Left hindlimb (tissue), 1 donor: Measurements from ENCODE around the gene MRPS15.
"Not testable (repeated sequence)": the region's sequence is repeated elsewhere in the genome, so short reads cannot be mapped to it uniquely, and the experiment has no call there.

Source experiments
- DNase-seq: peaks from one replicate; pipeline ENCODE4 v3.0.0-alpha.2; 2018

Gene MRPS15

DNA sequence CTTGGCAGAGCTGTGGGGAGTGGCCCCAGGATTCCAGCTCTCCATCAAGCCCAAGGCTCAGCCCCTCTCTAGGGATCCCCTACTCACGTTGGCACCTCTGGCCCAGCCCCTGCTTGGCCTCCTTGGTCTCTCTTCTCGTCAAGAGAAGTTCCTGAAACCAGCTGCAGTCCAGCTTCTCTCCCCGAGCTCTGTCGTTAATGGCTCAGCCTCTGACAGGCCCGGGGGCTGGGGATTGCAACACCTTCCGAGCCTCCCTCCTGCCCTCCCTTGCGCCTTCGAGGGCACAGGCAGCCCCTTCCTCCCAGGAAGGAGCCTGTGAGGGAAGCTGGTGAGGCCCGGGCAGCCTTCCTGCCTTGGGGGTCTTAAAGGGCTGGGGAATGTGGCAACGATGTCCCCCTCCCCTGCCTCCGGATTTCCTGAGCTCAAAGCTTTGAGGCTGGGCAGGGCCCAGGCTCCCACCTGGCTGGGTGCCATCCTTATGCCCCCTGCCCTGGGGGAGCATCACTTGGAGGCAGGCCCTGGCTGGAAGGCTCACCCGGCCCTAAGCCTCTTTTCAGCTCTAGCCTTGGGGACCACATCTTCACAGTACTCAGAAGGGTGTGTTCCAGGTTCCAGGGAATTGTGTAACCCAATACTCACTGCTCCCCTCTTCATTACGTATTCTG is 18.7 kb upstream of the MRPS15 start, which contains the start of gene CSF3R:
TSS of gene CSF3R (minus strand) at position 190 of the 665 bp plus-strand sequence. CDS start 3,417 bp downstream, outside the sequence.
- no peak for DNase-seq

GRCh38 chr1:36481771-36482723 is 17.9 kb upstream of the MRPS15 start:
- no peak for DNase-seq

DNA sequence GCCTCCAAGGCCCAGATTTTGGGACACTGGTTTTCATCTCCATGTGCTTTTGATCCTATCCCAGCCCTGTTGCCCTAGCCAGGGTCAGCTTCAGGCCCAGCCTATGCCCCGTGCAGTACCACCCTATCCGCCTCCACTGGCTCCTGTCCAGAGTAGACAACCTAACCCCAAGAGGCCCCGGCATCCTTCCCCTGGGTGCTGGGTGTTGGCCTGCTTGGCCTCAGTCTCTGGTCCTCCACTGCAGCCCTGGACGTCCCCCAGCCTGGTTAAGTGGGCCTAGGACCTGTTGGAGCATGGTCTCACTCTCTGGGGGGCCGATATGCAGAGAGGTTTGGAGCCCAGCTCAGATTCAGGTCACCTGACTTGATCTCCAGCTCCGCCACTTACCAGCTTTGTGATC is 16.9 kb upstream of the MRPS15 start:
- DNase-seq: no peak

DNA sequence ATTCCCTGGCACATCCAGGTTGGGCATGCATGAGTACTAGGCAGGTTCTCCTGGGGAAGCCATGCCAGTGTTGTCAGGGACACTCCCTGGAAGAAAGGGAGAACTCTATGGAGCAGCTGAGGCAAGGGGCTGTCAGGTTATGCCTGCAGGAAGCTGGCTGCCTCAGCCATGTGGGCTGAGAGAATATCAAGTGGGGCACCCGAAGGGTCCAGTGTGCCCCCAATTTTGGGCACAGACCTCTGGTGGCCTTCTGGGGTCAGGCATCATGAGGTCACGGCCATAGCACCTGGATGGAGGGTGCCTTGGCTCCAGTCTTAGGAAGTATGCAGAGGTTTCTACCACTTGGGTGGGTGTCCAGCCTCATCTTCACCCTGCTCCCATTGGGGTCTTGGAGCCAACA is 16.0 kb upstream of the MRPS15 start:
- no peak for DNase-seq

DNA sequence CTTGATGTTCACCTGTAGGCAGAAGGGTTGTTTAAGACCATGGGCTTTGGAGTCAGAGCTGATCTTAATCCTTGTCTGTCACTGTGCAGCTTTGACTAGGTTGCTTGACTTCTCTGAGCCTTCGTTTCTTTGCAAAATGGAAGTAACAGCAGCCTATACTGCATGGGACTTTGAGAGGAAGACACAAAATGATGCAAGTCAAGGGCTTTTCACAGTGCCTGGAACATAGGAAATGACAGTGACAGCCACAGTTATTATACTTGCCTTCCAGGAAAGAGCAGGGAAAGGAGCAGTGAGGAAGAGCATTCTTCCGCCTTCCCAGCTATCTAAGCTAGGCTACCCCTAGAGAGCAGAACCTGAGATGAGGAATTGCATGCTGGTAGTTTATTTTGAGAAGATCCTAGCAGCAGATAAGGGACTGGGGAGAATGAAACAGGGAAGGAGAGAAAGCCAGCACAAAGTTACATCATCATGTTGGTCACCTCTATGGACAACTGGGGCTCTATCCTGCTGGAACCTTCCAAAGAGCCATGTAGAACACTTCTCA is 15.4 kb upstream of the MRPS15 start:
- DNase-seq: no peak

DNA sequence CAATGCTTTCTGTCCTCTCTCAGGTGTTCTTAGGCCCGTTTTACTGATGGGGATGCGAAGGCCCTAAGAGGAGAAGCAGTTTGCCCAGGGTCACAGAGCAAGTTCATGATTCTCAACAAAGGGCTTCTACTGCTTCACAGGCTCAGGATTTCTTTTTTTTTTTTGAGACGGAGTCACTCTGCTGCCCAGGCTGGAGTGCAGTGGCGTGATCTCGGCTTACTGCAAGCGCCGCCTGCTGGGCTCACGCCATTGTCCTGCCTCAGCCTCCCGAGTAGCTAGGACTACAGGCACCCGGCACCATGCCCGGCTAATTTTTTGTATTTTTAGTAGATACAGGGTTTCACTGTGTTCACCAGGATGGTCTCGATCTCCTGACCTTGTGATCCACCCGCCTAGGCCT is 13.4 kb upstream of the MRPS15 start:
- DNase-seq: not testable (repeated sequence)

DNA sequence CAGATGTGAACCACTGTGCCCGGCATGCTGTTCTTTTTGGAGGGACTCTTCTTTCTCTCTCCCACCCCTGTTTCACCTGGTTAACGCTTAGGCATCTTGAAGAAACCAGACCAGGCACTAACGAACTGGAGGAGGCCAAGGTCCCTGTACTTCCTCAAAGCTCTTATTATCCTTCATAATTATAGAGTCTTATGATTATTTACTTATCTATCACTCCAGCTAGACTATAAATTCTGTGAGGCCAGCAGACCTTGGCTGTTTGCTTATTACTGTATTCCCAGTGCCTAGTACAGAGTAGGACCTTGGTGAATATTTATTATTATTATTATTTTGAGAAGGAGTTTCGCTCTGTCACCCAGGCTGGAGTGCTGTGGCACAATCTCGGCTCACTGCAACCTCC is 12.8 kb upstream of the MRPS15 start:
- DNase-seq: no peak

GRCh38 chr1:36475910-36476604 is 11.9 kb upstream of the MRPS15 start:
- DNase-seq: no peak

GRCh38 chr1:36475341-36475740 is 11.2 kb upstream of the MRPS15 start:
- no peak for DNase-seq

GRCh38 chr1:36472656-36473055 is 8.5 kb upstream of the MRPS15 start:
- no peak for DNase-seq

DNA sequence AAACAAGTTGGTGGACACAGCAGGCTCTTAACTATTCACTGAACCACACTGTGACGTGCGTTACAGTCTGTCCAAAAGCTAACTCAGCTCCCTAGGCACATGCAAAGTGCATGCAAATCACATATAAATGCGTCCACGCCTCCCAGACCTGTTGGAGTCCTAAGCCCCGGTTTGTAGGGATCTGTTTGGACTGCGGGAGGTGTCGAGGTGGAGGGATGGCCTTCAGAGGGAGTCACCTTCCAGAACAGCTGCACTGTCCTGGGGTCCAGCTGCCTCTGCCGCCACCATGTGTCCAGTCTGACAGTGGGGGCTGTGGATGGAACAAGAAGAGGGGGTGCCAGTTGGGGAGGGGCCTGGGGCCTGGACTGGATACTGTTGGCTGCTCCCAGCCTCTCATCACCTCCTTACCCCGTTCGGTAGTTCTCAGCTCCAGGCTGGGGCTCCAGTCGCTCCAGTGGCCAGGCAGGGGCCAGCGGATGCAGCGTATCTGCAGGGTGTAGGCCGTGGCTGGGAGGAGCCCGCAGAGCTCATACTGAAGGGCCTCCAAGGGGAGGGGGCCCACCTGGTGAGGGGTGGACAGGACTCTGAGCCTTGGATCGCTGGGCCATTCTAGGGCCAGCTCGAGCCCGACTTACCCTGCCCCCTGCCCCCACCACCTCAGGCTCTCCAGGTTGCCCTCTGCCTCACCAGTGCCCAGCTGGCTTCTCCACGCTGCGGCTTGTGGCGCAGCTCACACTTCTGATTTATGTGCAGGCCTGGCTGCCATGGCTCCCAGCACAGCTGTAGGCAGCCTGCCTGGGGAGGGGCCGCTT is 7.9 kb upstream of the MRPS15 start:
- no peak for DNase-seq

DNA sequence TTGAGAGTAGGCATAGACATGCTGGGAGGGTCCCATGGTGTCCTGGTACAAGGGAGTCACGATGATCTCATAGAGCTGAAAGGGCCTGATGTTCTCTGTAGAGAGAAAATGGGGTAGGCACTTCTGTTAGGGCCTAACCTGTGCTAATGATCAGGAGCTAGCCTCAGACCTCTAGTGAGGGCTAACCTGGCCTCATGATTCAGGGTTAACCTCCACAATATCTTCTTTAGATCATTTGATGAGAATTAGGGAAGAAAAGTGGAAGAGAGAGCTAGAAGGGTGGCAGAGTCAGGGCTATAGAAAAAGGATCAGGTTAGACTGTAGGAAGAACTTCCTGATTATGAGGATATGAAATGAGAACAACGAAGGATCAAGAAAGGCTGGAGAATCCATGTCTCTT is 5.0 kb upstream of the MRPS15 start:
- DNase-seq: no peak

- no peak for DNase-seq
Observed at GRCh38 chr1:36467700-36468455, 3.7 kb upstream of the MRPS15 start.

- no peak for DNase-seq
Observed at GRCh38 chr1:36467027-36467410, 2.8 kb upstream of the MRPS15 start.

DNA sequence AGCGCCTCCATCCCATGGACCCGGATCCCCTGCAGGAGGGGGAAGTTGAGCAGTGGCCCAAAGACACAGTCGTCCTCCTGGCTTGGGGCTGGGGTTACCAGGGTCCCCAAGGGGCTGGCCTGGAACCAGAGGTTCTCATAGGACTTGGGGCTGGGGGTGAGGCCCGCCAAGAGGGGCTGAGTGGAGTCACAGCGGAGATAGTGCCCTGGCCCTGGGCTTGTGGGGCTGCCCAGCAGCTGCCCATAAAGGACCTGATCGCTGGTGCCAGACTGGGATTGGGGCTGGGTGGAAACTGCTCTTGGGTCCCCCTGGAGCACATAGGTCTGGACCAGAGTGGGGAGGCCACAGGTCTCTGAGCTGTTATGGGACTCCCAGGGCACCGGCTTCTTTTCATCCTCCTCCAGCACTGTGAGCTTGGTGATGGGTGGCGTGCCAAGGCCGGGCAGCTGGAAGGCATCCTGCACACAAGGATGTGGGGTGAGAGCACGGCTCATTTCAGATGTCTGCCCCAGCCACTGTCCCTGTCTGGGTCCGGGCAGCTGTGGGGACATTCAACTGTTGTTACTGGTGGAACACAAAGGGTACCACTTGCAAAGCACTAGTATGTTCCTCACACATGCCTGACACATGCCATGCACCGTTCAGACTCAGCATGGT is 2.3 kb upstream of the MRPS15 start:
- no peak for DNase-seq

- no peak for DNase-seq
Observed at GRCh38 chr1:36465731-36466369, 1.7 kb upstream of the MRPS15 start.

GRCh38 chr1:36464605-36465393 is 615 bp upstream of the MRPS15 start:
- DNase-seq: no peak

DNA sequence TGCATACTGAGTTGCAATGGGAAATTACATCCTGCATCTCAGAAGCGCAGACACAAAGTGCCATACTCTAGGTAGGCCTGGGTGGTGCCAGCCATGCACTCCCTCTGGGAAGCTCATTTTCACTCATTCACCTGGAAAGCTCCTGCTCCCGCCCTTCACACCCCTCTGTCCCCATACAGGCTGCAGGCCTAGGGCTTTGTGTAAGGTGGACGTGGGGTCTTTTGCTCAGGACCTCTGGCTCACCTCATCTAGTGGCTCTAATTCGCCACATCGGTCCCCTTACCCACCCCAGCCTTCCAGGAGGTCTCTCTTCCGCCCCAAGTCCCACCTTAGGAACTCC is 751 bp downstream of the MRPS15 start:
- no peak for DNase-seq

GRCh38 chr1:36458910-36459309 is 5.3 kb downstream of the MRPS15 start:
- DNase-seq: no peak

DNA sequence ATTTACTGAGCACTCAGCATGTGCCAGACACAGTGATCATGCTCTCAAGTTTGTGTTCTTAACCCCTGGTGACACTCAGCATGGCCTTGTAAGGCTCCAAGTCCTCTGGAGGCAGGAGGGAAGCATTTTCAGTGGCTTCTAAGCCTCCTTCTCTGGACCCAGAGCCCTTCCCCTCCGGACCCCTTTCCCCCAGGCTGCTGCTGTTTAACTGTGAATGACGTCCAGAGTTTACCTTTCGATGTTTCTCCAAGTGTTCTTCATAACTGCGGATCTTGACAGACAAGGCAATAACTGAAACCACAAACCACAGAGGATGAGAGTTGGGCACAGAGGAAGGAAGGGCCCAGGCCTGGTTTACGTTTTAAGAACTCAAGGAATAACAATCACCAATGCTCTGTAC is 6.5 kb downstream of the MRPS15 start:
- no peak for DNase-seq
